Glomerular endothelial cell (primary cell): ENCODE results near the gene RFLNA. TPM values are rescaled to one million over a fixed set of nuclear protein-coding genes. Genes with fewer than 3 reads are reported as not detected.
"Not testable (repeated sequence)": the region's sequence is repeated elsewhere in the genome, so short reads cannot be mapped to it uniquely, and the experiment has no call there.

Experiments
- DNase-seq: peaks from one replicate; pipeline ENCODE4 v3.0.0-alpha.2; 2011; ENCODE audit warnings: low read depth, low spot score; ENCODE audit errors: extremely low read depth
- total RNA-seq: library from RNA; depleted of rRNA; stranded (reverse); fragments of >200 nt; gene quantifications from 2 replicates; pipeline ENCODE4 v1.2.3, GENCODE V29; 2015

RFLNA gene
- total RNA-seq, 1 donor from 2014 or later: 0.41 TPM

DNA sequence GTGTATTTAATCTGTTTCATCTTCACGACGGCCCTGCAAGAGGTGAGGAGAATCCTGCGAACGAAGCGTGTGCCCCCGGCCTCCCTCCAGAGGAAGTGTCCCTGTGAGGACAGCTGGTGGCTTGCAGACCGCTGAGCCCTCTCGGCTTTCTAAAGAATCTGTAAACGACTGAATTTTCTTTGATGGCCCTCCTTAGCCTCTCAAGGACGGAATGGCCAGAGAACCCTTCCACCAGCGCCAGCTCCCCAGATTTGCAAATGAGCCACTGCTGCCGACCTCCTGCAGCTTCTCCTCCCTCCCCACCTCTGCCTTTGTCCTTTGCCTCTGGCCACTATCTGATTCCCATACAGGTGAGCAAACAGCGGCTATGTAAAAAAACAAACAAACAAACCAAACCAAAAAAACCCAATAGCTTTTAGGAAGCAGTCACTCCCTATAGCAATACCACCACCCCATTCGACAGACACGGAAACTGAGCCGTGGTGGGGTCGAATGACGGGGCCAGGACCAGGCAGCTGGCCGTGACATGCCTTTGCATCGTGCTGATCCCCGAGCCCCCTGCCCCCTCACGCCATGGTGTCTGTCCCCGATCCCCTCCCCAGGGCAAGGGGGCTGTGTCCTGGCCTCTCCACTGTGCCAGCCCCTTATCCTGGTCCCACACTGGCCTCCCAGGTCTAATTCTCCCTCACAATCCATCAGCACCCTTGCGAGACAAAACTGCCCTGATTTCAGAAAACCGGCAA is 23.6 kb downstream of the RFLNA start:
- no peak for DNase-seq

GRCh38 chr12:124319368-124320050 is 24.6 kb downstream of the RFLNA start:
- DNase-seq: no peak

DNA sequence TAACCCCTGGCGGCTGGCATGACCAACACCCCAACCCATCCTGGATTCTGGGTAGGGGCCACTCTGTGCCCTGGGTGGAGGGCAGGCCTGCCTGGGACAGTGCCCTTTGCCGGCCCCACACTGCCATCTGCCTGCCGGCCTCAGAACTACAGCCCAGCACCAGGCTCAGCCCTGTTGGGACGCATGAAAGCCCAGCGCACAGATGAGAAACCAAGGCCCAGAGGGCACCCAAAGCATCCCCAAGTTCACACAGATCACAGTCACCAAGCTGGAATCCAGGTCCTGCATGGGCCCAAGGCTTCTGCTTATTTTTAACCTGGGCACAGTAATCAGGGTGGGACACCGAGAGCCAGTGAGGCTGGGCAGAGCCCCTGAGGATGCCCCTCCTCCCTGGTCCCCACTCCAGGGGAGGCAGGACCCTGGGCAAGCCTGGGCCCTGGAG is 26.2 kb downstream of the RFLNA start:
- DNase-seq: no peak

- no peak for DNase-seq
These were observed 26.8 kb downstream of the RFLNA start for GRCh38 chr12:124321556-124322270.

- DNase-seq: no peak
These were observed 27.5 kb downstream of the RFLNA start for GRCh38 chr12:124322271-124322998.

DNA sequence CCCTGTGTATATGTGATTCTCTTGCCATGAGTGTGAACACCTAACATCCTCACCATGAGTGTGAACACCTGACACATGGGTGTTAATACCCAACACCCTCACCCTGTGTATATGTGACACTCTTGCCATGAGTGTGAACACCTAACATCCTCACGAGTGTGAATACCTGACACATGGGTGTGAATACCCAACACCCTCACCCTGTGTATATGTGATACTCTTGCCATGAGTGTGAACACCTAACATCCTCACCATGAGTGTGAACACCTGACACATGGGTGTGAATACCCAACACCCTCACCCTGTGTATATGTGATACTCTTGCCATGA is 28.1 kb downstream of the RFLNA start:
- DNase-seq: not testable (repeated sequence)

DNA sequence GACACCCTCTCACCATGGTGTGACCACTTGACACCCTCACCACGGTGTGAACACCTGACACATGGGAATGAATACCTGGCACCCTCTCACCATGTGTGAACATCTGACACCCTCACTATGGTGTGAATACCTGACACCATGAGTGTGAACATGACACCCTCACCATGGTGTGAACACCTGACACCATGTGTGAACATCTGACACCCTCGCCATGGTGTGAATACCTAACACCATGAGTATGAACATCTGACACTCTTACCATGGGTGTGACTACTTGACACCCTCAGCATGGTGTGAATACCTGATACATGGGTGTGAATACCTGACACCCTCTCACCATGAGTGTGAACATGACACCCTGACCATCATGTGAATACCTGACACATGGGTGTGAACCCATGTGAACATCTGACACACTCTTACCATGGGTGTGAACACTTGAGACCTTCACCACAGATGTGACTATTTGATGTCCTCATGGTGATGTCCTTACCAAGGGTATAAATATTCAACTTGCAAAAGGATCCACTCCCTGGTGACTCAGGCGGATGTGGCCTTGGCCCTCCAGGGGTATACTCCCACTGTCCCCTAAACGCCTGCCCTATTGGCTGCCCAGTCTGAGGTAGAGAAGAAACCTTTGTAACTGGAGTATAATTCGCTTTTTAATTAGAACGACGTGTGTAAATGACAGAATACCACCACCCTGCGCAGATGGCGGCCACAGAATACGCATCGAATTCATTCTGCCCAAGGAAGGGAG is 29.1 kb downstream of the RFLNA start:
- no peak for DNase-seq

DNA sequence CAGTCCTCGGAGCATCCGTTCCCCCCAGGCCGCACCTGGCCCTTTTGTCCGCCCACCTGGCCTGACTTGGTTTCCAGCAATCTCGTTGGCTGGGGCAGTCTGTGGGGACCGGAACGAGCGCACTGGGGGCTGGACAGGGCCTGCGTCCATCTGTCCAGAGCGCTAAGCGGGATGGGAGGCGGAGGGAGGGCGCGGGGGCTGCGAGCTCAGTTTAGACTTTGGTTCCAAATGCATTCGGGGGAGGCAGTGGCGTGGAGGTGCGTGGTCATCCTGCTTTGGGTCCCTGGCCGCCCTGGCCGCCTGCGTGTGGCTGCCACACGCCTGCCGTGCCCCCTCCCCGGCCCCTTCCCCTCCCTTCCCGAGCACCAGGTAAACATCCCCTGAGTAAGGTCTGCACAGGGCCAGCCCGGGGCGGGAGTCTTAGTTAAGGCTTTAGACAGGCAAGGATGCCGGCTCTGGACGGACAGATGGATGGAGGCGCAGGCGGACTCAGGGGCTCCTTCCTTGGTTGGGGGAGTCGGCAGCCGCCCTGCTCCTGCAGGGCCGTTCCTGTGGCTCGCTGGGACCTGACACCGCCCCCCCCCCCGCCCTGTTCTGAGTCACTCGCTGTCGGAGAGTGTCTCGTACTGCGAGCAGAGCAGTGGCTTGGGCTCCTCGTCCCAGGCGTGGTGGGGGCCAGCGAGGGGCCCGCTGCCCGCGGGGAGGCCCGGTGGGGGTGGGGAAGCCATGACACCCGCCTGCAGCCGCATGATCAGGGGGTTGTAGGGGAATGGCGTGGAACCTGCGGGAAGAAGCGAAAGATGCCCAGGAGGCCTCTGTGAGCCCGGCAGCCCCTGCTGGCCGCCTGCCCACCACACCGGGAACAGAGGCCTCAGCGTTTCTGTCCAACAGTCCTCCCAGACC is 30.2 kb downstream of the RFLNA start:
- no peak for DNase-seq

DNA sequence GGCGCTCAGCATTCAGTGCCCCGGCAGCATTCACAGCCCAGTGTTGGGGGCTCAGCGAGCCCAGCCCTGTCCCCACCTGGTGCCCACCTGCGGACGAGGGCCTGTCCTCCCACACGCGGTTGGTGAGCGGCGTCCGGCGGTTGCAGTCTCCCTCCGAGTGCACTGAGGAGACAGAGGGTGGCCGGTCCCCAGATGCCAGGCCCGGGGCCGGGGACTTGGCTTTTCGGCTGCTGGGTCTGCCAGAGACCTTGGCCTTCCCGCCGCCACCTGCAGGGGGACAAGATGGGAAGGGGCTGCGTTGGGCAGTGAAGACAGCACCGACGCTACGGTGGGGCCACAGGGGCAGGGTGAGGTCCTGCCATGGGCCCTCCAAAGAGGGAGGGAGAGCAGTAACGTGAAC is 31.2 kb downstream of the RFLNA start:
- DNase-seq: no peak

DNA sequence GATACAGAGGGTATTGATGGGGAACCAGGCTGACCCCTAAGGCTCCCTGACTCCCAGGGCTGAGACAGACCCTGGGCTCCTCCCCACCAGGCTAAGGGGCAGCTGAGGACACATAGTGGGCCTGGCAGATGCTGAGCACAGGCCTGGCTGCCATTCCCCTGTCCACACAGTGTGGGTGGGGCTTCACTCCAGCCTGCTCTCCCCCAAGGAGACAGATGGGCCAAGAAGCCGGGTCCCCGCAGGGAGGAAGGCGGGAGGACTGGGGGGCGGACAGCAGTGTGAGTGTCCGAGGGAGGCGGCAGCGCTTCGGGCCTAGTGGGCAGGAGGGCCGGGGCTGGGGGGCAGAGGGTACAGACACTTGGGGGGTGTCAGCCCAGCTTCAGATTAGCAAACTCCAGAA is 32.0 kb downstream of the RFLNA start:
- no peak for DNase-seq

- no peak for DNase-seq
These were observed 32.6 kb downstream of the RFLNA start for GRCh38 chr12:124327362-124328043.

GRCh38 chr12:124328116-124328515 is 33.2 kb downstream of the RFLNA start:
- DNase-seq: no peak

DNA sequence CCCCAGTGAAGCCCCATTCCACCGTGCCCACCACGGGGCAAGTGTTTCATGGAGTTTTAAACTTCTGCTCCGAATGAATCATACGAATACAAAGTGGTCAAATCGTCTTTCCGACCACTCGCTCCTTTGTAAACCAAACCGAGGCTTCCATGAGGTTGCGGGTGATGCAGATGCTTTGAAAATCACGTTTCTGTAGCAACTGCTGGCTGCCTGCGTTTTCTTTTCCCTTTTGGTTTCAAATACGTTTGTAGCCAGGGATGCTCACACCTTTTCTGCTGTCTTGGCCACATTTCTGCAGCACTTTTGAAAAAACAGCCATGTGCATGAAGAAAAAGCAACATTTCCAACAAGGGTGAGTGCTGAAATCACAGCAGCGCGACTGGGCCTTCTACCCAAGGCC is 33.7 kb downstream of the RFLNA start:
- no peak for DNase-seq

GRCh38 chr12:124332058-124332672 is 37.3 kb downstream of the RFLNA start:
- no peak for DNase-seq

- no peak for DNase-seq
These were observed 38.0 kb downstream of the RFLNA start for GRCh38 chr12:124332900-124333299.

DNA sequence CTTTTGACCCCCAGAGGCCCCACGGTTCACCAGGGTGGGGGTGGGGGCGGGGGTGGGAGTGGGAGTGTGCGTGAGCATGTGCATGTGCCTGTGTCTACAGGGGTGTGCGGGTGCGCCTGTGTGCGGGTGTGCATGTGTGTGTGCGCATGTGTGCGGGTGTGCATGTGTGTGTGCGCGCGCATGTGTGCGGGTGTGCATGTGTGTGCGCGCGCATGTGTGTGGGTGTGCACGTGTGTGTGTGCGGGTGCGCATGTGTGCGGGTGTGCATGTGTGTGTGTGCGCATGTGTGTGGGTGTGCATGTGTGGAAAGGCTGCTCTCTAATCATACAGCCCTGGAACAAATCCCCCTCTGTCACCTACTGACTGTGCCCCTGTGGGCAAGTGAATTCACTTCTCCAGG is 38.8 kb downstream of the RFLNA start:
- no peak for DNase-seq

DNA sequence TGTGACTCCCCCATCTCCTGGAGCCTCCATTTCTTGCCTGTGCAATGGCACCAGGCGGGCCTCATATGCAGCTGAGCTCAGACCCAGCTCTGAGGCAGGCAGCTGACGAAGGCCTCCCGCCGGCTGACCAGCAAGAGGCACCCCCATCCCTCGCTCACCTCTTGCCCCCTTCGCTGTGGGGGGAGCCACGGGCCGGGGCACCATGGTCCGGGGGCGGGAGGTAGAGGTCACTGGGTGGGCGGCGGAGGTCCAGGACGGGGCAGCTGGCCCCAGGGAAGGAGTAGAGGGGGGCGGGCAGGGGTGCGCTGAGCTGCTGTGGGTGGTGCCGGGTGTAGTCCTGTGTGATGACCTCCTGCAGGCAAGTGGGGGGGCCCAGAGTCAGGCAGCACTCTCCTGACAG is 39.4 kb downstream of the RFLNA start:
- DNase-seq: no peak

- no peak for DNase-seq
These were observed 40.1 kb downstream of the RFLNA start for GRCh38 chr12:124334976-124335375.
